ENCODE measurements around the gene ZNF83. TPM values are rescaled to one million over a fixed set of nuclear protein-coding genes. Genes with fewer than 3 reads are reported as not detected.
"Not testable (repeated sequence)": the region's sequence is repeated elsewhere in the genome, so short reads cannot be mapped to it uniquely, and the experiment has no call there.

Gene ZNF83
- total RNA-seq, 1 donor from 2014 or later: 43.7 TPM

DNA sequence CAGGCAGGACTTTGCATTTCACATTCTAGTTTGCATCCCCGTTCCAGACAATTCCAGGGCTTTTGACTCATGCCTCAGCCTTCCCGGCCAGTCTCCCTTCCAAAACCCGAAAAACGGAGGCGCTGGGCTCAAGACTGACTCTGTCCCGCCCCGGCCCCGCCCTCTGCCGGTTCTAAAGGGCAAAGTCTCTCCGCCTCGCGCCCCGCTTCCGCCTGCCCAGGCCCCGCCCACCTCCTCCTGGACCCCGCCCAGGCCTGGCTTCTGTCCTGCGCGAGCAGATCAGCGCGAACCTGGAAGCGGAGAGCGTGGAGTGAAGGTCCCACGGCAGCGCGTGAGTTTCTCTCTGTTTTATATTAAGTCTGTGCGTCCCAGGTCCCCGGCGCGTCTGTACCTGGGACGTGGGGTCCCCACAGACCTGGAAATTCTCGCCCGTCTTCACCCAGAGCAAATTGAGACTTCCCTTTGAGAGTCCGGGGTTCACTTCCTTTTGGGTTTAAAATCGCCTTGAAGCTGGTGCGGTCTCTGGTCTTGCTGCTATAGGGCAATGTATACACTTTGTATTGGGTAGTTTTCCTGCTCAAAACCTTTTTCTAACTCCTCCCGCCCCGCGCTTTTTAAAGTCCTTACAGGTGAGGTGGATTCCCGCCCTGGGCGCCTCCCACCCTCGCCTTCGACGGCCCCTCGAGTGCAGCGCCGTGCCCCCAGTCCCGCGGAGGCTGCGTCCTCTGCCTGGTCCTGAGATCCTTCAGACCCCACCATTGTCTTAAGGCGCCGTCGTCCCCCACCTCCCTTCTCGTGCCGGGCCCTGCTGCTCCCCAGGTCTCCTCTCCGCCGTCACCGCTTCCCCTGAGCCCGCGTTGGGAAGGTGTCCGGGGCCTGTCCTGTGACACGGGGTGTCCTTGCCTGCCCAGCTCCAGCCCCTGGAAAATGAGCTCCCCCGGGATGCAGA is 36.9 kb downstream of the ZNF83 start:
- Histone ChIP-seq H3K36me3 (peaks cover 5% of the 10 kb centered on the region), H3K27me3 (no peaks in the 10 kb centered on the region), H3K27ac (peak overlapping the region; percentile 71), H3K4me3 (peak overlapping the region; percentile 86), H3K4me1 (peaks cover 13% of the 10 kb centered on the region), H3K9me3 (no peaks in the 10 kb centered on the region)
- intact Hi-C loops (cut with DNase I): no loop called here
- ATAC-seq: peak; percentile 100
- TF ChIP-seq, protein P1, sequence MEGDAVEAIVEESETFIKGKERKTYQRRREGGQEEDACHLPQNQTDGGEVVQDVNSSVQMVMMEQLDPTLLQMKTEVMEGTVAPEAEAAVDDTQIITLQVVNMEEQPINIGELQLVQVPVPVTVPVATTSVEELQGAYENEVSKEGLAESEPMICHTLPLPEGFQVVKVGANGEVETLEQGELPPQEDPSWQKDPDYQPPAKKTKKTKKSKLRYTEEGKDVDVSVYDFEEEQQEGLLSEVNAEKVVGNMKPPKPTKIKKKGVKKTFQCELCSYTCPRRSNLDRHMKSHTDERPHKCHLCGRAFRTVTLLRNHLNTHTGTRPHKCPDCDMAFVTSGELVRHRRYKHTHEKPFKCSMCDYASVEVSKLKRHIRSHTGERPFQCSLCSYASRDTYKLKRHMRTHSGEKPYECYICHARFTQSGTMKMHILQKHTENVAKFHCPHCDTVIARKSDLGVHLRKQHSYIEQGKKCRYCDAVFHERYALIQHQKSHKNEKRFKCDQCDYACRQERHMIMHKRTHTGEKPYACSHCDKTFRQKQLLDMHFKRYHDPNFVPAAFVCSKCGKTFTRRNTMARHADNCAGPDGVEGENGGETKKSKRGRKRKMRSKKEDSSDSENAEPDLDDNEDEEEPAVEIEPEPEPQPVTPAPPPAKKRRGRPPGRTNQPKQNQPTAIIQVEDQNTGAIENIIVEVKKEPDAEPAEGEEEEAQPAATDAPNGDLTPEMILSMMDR (IDR thresholded peaks at IDR 0.05): peak; percentile 44
- peak; percentile 97 for DNase-seq

DNA sequence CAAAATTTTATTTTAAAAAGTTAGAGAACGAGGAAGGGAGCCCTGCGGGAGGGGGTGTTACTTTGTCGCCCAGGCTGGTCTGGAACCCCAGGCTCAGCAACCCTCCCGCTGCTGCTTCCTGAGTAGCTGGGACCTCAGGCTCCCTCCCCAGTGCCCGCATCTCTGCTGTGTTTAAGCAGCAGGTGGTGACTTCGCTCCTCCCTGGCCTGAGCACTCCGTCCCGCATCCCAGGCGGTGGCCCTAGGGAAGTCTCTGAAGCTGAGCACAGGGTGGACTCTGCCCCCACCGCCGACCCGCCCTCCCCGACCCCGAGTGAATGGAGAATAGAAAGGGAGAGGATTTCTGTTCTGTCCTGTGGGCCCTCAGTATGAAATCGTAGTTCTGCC is 37.5 kb downstream of the ZNF83 start:
- ATAC-seq (no peak), DNase-seq (peak; percentile 64)
- TF ChIP-seq, protein P1 (IDR thresholded peaks at IDR 0.05): no peak
- Histone ChIP-seq H3K4me1 (peaks cover 13% of the 10 kb centered on the region), H3K27ac (peak overlapping the region; percentile 71), H3K36me3 (peaks cover 12% of the 10 kb centered on the region), H3K27me3 (no peaks in the 10 kb centered on the region), H3K4me3 (peak overlapping the region; percentile 86), H3K9me3 (no peaks in the 10 kb centered on the region)
- intact Hi-C loops (cut with DNase I): no loop called here

GRCh38 chr19:52599241-52599640 is 38.9 kb downstream of the ZNF83 start:
- TF ChIP-seq, protein P1 (IDR thresholded peaks at IDR 0.05): no peak
- no peaks in the 10 kb centered on the region for H3K9me3 ChIP-seq
- ATAC-seq: no peak
- H3K36me3 ChIP-seq: peaks cover 14% of the 10 kb centered on the region
- DNase-seq: no peak
- H3K4me3 ChIP-seq: no peak overlapping the region
- intact Hi-C loops (cut with DNase I): no loop called here
- no peaks in the 10 kb centered on the region for H3K27me3 ChIP-seq
- H3K27ac ChIP-seq: no peak overlapping the region
- peaks cover 13% of the 10 kb centered on the region for H3K4me1 ChIP-seq

GRCh38 chr19:52593441-52593840 is 44.7 kb downstream of the ZNF83 start:
- ATAC-seq; H3K9me3 ChIP-seq; intact Hi-C loops (cut with DNase I); H3K27me3 ChIP-seq; H3K27ac ChIP-seq; H3K4me3 ChIP-seq; H3K4me1 ChIP-seq: not testable (repeated sequence)
- peak; percentile 8 for DNase-seq
- peaks cover 18% of the 10 kb centered on the region for H3K36me3 ChIP-seq

DNA sequence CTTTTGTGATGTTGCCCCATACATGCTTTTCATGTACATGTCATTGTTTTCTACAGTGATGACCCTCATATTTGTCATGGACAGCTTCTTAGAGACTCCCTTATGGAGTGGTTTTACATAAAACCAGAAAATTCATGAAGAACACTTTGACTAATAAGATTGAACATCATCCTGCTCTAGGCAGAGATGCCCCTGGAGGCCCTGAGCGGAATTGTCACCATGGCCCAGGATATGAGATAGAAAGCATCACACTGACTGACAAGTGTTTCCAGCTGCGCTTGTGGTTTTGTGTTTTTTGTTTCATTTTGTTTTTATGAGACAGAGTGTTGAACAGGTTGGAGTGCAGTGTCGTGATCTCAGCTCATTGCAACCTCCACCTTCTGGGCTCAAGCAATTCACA is 45.9 kb downstream of the ZNF83 start:
- Histone ChIP-seq H3K4me3 (no peak overlapping the region), H3K9me3 (no peaks in the 10 kb centered on the region), H3K27ac (no peak overlapping the region), H3K4me1 (no peaks in the 10 kb centered on the region), H3K36me3 (peaks cover 18% of the 10 kb centered on the region), H3K27me3 (no peaks in the 10 kb centered on the region)
- DNase-seq (no peak), ATAC-seq (no peak)
- TF ChIP-seq, protein P1 (IDR thresholded peaks at IDR 0.05): peak; percentile 6
- intact Hi-C loops (cut with DNase I): no loop called here

GRCh38 chr19:52590728-52591127 is 47.4 kb downstream of the ZNF83 start:
- Histone ChIP-seq H3K4me1 (no peaks in the 10 kb centered on the region), H3K4me3 (no peak overlapping the region), H3K27me3 (no peaks in the 10 kb centered on the region), H3K9me3 (no peaks in the 10 kb centered on the region), H3K27ac (no peak overlapping the region), H3K36me3 (peaks cover 7% of the 10 kb centered on the region)
- ATAC-seq: no peak
- TF ChIP-seq, protein P1 (IDR thresholded peaks at IDR 0.05): no peak
- DNase-seq: no peak
- intact Hi-C loops (cut with DNase I): no loop called here

Data from upper lobe of right lung (tissue), 1 donor.